Lung microvascular endothelial cell (primary cell): ENCODE measurements around the gene OVOL1. TPM values are rescaled to one million over a fixed set of nuclear protein-coding genes. Genes with fewer than 3 reads are reported as not detected.

Source experiments
- DNase-seq, 2 donors: peaks; one replicate each; pipeline versions ENCODE4 v3.0.0 to v3.0.0-alpha.2; 2010; ENCODE audit warnings: low read depth in 2 of 2
- total RNA-seq: library from RNA; depleted of rRNA; stranded (reverse); fragments of >200 nt; gene quantifications from 2 replicates; pipeline ENCODE4 v1.2.1, GENCODE V29; 2014

Gene OVOL1
- total RNA-seq, 1 donor from 2014 or later, result not detected

DNA sequence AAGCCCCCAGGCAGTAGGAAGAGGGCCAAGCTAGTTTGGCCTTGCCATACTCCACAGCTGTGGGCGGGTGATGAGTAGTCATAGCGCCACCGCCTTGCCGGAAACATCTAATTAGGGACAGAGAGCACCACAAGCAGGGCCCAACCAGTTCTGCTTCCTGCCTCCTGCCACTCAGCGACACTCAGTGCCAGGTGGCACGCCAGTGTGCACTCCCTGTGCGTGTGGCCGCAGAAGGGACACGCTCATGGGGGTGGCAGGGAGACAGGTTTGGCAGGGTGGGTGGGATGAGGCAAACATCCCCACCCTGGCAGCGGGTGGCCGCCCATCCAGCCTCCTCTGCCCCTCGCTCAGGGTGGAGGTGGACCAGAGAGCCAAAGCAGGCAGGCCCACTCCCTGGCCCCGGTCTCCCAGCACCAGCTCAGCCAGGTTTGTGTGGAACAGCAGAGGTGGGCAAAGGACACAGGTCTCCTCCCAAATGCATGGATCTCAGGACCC lies 4.9 kb downstream of the OVOL1 start:
- no peak for DNase-seq

DNA sequence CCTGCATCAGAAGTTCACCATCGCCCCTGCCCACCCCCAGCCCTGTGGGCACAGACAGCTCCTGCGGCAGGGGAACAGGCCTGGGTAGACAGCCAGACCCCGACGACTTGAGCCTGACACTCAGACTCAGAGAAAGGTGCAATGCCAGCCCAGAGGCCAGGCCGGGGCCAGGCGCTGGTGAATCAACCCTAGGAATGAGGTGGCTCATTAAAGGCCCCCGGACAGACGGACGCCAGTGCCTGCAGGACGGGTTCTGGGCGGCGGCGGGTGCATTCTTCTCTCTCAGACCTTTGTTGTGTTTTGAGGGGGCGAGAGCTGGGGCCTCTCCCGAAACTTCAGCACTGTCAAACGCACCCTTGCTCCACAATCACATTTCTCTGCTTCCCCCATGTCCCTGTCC lies 5.6 kb downstream of the OVOL1 start:
- DNase-seq, result no peak

DNA sequence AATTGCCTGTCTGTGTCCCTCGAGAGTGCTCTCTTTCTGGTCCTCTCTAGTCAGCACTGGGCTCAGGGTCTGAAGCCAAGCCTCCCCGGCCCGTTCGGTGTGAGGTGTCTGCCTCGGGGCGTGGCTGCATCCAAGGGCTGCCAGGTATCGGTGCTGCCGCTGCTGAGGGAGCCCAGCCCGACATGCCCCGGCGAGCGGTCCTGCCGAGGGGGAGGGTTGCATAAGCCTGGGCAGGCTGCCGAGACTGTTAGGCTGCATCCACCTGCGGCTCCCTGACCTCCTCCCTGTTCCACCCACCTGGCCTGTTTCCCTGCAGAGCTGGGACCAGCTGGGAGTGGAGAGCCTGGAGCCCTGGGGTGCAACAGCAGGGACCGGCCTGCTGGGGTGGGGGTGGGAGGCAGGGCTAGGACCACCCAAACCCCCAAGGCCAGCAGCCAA lies 6.3 kb downstream of the OVOL1 start:
- DNase-seq, result no peak

DNA sequence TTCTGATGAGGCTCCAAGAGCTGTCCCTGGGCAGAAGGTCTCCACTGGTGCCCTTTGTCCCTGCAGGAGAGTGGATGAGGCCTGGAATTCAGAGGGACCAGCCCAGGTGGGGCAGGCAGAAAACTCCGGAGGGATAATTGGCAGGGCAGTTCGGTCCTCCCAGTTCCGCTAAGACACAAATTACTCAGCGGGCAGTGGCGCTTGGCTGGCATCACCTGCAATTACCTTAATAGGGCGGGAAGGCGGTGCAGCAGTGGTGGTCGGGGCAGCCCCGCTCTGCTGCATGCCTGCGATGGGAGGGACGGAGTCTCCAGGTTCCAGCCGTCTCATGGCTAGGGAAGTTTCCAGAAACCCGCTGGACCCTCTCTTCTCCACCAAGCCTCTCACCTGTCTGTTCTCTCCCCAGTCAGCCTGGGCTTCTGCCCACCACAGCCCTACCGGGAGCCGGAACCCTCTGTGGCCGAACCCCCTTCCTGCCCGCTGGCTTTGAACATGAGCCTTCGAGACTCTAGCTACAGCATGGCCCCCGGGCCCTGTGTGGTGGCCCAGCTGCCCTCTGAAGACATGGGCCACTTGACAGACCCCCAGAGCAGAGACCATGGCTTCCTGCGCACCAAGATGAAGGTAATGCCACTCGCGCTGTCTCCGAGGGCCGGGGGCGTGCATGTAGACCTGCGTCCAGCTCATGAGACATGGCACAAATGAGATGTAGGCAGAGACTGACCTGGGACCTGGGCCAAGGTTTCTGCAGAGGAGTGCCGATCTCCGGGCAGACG lies 7.0 kb downstream of the OVOL1 start:
- no peak for DNase-seq

DNA sequence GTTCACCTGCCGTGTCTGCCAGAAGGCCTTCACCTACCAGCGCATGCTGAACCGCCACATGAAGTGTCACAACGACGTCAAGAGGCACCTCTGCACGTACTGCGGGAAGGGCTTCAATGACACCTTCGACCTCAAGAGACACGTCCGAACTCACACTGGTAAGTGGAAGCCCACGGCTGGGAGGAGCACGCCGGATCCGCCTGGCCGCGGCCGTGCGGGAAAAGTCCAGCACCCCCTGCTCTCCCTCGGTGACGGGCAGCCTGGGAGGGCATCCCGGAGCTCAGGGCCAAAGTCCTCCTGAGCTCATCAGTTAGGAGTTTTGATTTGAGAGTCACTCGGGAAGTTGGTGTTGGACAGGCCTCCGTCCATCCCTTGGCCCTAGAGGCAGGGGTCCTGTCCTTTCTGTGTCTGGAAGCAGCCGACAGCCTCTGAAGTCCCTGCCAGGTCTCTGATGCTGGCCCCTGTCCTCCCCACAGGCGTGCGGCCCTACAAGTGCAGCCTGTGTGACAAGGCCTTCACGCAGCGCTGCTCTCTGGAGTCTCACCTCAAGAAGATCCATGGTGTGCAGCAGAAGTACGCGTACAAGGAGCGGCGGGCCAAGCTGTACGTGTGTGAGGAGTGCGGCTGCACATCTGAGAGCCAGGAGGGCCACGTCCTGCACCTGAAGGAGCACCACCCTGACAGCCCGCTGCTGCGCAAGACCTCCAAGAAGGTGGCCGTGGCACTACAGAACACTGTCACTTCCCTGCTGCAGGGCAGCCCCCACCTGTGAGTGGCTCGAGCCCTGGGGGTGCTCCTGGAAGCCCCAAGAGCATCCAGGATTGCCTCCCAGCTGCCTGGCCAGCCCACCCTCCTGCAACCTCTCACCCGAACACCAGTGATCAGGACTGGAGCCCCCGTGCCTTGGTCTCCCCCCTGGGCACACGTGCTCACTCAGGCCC lies 8.0 kb downstream of the OVOL1 start:
- no peak for DNase-seq

DNA sequence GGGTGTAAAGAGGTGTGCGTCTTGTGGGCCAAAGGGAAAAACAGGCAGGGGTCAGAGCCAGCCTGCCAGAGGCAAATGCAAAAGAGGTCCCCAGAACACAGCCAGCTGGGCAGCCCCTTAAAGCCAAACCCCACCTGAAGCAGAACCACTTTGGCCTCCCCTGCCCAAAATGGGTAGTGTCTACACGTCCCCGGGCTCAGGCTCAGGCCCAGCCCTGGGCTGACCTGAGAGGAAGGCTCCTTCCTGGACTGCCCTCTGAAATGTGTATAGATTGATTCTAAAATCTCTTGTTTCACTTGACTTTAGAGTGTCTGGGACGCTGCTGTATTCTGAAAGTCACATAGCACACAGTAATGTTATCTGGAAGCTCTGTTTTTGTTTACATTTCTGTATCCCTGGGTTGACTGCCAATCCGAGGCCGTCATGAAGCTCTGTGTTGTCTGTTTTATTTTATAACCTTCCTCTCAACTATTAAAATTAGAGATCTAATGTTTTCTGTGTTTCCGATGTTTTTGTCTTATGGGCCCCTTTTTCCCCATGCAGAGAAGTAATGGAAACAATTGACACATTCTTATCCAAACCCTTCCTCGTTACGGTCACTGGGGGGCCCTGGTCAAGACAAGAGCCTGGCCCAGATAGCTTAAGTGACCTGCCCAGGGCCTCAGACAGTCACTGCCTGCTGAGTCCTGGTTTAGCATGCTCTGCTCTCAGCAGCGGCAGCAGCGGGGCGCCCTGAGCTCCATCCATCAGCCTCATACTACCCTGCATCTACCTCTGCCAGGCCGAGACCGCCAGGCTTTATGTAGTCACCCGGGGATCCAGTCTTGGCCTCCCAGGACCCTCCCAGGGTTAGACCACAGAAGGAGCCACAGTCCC lies 10.1 kb downstream of the OVOL1 start:
- no peak for DNase-seq

DNA sequence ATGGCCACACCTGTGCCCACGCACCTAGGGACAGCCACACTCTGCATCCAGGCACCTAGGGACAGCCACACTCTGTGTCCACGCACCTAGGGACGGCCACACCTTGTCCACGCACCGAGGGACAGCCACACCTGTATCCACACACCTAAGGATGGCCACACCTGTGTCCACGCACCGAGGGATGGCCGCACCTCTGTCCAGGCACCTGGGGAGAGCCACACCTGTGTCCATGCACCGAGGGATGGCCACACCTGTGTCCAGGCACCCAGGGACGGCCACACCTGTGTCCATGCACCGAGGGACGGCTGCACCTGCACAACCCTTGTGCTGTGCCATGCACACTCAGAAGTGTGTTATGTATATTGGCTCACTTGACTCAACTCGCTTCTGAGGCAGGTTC lies 10.8 kb downstream of the OVOL1 start:
- no peak for DNase-seq

DNA sequence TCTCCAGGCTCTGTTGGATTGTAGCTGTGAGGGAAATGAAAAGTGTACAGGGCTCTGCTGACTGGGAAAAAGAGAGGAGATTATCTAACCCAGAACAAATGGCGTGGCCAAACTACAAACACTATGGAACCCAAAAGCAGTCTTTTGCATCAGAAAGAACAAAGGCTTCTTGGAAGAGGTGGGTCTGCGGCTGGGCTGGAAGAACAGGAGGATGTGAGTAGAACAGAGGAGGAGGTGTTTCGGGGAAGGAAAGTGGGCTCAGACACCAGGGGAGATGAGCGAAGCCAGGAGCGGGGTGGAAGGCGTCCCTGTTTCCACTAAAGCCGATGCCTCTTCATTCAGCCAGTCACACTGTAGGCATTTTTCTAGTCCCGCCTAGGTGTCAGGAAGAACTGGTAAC lies 12.0 kb downstream of the OVOL1 start:
- no peak for DNase-seq

DNA sequence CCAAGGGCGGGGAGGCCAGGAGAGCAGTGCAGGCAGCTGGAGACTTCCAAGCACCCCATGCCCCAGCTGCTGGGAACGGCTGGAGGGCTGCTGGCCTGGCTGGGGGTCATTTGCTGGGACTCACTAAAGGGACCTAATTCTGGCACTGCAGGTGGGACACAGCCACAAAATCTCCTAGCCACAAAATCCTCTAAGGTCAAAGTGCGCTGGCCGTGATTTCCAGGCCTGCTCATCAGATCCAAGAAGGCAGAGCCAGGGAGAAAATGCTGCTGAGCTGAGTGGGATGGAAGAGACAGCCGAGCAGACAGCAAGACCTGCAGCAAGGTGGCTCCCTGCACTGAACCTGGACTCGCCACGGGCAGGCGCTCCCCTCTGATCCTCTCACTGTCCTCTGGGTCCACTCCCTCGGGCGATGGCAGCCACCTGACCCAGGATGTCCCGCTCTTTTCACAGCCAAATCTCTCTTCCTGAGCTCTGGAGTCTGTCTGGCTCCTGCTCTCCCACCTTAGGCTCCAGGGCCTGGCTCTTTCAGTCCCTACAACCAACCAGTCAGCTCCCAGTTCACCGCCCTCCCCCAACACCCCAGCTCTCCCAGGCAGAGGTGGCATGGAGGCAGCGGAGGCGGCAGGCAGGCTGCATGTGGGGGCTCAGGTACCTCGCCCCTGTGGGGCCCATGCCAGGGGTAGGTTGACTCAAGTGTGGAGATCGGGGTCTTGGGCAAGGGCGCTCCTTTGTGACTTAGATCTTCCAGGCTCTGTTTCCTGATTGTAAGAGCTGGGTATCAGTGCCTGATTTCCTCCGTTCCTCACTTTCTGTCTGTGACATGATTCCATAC lies 14.5 kb downstream of the OVOL1 start:
- no peak for DNase-seq

DNA sequence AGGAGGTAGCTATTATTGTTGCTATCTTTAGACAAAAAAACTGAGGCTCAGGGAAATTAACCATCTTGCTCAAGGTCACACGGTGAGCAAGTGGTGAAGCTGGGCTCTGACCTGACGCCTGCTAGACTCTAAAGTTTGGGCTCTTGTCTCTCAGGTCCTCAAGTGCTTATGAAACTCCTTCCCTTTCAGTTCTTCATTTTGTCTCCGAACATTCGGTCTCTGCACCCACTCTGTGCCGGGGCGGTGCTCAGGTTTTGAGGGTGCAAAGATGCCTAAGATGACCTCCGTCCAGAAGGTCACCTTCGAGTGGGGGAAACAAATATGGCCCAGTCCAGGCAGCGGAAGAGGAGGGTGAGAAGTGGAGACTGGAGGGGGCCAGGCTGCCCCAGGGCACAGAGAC lies 16.0 kb downstream of the OVOL1 start:
- DNase-seq, result no peak

DNA sequence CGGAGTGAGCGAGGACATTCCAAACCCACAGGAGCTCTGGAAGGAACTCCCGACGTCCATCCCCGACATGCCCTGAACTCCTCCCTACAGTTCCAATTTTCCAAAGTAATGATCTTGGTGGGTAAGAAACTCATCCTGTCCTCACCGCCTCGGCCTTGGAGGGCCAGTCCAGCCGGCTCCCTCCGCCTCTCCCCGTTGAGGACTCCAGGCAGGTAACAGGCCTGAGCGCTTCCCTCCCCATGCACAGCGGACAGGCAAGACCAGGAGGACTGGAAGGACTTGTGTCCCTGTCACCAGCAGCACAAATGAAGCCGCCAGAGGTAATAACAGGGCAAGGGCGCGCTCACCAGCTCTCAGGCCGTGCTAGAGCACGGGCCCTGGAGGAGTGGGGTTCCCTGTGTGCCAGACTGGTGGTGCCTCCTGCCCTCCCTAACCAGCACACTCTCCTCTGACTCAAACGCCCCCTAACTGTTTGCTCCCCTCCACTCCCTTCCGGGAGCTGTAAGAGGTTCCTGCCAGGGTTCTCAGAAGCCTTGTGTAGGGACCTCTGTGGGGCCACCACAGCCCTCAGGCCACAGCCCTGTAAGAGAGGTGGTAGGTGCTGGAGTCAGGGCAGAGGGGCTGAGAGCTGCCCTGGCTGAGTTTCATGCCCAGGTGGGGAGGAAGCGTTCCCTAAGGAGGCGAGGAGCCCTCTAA lies 17.1 kb downstream of the OVOL1 start:
- no peak for DNase-seq

DNA sequence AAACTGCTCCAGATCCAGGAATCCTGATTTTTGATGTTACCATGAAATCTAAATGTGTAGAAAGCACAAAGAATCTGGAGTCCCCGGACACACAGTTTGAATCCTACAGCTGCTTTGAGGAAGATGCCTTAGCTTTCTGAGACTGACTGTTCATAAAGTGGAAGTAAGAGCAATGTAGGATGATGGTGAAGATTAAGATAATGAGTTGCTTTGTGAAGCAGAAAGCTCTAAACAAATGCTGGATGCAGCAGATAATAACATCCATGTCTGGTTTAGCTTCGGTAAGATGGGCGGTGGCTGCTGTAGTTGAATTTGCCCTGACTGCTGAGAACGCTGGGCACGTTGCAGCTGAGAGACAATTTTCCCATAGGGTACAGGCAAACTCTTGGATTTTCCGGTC lies 20.1 kb downstream of the OVOL1 start:
- no peak for DNase-seq

DNA sequence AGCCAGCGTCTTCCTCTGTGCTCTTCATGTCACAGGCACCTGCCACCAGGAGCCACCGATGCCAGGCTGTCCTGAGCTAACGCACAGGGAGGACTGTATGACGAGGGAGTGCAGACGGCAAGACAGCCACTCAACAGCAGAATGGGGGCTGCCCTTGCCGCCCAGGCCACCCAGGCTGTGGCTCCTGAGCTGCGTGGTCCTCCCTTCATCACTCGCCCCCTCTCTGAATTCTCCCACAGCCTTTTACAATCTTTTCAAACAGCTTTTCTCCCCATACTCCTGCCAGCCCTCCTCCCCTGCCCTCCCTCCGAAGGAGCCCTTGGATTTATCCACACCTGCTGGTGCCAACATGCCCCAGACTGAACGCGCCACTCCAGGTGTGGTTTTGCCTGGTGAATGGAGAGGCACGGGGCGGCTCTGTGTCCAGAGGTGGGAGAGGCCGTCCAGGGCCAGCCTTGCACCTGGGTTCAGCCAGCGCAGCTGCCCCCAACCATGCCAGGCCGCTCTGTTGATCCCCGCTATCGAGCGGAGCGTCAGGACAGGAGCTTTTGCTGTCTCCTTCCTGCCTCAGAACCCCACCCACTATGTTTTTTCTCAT lies 22.0 kb downstream of the OVOL1 start:
- DNase-seq, result no peak

DNA sequence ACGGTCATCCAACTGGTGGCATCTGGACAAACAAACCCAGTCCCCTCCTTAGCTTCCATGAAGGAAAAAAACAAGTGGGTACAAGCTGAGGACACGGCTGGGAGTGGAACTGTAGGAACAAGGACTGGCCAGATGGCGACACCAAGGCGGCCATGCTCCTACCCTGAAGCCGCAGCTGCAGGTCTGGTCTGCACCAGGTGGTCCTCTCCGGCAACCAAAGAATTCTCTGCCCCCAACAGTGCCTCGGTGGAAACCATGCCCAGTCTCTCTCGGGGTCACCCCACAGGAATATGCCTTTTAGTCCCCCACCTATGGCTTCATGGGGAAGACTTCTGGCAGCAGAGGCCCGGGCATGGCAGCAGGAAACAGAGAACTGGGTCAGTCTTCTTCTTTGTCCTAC lies 22.6 kb downstream of the OVOL1 start:
- DNase-seq, result no peak

DNA sequence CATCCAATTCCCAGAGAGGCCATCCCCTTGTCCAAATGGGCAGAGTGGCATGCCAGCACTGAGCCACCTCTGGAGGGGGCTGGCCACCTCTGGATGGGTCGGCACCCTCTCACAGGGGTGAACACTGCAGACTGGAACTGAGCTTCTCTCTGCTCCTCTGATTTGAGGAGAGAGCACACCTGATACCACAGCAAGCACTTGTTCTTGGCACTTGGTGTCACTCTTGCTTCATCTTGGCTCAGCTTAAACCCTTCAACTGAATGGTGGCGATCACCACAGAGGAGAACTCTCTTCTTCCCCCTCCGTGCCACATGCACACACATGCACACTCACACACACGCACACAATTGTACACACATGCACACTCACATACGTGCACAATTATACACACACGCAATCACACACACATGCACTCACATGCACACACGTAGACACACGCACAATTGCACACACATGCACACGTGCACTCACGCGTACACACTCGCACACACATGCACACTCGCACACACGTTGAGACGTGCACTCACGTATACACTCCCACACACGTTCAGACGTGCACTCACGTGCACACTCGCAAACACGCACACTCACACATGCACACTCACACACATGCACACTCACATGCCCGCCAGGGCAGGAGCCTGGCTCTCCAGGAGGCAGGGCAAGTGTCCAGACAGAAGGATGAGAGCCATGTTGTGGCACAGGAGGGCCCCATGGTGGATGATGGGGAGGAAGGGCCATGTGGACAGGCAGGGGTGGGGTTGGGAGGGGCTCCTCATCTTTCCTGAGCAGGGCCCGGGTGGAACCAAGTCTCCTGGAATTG lies 23.4 kb downstream of the OVOL1 start:
- DNase-seq, result no peak

DNA sequence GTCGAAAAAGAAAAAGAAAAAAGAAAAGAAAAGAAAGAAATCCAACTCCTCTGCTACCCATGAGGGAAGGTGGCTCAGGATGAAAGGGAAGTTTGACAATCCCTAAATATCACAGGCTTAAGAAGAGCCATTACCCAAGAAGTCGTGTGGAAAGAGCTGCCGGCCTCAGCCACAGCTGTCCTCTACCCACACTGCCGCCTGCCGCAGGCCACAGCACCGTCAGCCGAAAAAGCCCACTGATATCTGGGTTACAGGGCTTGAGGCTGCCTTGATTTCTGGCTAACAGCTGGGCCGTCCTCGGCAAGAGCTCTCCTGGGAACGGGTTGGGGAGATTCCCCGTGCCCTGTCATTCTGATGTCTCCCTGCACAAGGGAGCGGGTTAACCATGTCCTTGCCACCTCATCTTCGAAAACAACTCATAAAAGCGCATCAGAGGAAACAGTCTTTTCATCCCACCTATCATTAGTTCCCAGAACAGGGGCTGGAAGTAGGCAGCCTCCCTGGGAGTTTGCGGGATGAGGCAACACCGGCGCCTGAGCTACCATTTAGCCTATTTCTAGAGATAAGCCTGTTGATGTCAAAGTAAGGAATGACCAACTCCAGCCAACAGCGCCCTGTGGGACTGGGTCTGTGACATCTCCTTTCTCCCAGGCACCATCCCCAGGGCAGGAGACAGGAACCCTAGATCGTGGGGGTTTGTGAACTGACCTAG lies 25.1 kb downstream of the OVOL1 start:
- DNase-seq, result no peak

DNA sequence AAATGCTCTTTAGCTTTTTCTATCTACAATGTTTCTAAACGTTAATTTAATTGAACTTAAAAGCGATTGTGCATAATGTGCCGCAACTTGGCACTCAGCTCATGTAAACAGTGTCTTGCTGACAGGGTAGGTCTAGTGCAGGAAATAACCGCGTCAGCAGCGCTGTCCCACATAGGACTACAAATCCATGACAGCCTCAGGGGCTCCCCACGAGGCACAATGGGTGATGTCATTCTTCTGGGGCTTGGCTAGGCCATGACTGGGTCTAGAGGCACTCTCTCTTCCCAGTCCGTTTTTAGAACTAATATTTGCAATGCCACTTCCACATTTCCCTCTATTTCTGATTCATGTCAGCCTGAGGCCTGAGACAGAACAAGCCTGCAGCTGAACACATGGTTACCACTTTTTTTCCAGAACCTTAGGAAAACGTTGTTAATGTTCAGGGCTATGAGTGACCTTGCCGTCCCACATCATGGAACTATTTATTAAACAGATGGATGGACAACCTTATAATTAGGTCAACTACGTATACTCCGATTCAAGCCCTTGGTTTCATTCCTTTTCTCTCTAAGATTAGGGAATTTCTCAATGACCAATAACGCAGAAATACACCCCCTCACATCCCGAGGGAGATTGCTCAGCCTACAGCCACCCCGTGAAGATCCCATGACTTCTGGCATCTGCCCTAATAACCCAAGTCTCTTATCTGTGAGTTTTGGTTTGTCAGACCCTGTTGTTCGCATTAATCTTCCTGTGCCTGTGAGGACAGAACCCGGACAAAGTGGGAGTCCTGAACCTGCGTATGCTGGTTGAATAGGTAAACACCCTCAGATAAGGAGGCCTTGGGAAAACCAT lies 27.5 kb downstream of the OVOL1 start:
- peak; percentile 43 to 87 for DNase-seq
